Measurements from ENCODE around the gene NODAL. TPM values are rescaled to one million over a fixed set of nuclear protein-coding genes. Genes with fewer than 3 reads are reported as not detected.

The NODAL gene
- total RNA-seq: under 1 TPM; 0.15 to 0.26 TPM

DNA sequence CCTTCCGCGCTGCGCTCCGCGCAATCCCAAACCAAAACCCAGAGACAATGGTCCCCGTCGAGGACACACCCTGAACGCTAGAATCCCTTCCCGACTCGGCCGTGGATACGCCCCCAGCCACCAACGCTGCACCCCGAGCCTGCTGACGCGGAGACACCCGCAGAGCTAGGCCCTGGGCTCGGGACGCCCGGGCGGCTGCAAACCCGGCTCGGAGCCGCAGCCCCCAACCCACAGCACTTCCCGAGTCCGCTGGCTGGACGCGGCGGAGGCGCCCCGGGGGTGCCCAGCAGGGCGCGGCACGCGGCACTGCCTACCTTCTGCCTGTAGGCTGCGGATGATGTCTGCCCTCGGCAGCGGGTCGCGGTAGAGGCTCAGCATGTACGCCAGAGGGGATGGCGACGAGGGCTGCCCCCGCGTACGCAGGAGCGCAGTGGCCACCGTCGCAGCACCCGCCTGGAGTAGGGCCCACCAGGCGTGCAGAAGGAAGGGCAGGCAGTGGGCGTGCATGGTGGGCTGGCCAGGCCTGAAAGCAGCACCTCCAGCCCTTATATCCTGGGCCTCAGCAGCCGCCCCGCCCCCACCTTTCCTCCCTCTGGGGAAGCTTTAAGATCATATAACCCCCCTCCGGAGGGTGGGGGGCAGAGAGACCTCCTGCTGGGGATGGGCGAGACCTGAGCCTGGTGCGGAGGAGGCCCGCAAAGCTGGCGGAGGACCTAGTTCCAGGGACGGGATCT lies at the start of gene NODAL:
NODAL (minus strand) TSS at position 521 of the 734 bp plus-strand sequence; CDS start at position 507, 14 bp downstream.

DNA sequence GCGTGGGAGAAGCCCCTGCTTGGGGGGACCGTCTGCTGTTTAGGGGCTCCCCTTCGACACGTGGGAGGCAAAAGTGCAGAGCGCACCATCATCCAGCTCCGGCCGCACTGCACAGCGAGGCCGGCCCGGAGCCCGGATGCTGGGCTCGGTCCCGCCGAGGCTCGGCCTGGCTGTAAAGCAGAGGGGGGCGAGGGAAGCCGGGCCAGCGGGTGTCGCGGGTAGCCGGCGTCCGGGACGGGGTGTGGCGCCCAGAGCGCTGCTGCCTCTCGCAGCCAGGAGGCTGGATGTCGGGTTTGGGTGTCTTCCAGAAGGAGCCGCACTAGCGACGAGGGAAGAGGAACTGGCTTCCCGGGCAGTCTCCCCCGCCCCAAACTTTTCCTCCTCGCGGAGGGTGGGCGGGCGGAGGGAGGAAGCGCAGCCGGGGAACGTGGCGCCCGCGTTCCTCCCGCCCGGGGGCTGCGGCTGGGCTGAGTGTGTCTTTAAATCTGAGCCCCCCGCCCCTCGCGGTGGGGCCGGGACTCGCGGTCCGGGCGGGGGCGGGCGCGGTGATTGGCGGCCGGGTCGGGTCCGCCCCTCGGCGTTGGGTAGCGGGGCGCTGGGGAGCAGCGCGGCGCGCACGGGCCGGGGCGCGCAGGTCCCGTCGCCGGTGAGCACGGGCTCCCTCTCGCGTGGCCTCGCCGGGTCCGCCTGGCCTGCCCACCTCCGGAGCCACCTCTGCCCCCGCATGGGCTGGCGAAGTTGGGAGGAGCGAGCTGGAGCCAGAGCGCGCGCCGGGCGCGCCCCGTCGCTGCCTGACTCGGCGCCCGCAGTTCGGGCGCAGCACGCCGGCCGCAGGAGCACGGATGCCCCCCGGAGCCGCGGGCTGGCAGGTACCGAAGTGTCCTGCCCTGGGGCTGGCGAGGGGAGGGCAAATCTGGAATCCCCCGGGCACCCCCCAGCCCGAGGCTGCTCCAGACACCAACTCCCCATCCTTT lies 37.0 kb upstream of the NODAL start, which contains the start of gene PALD1:
PALD1 (plus strand) TSS at position 577 of the 974 bp plus-strand sequence. CDS start 47,185 bp downstream, outside the sequence.

DNA sequence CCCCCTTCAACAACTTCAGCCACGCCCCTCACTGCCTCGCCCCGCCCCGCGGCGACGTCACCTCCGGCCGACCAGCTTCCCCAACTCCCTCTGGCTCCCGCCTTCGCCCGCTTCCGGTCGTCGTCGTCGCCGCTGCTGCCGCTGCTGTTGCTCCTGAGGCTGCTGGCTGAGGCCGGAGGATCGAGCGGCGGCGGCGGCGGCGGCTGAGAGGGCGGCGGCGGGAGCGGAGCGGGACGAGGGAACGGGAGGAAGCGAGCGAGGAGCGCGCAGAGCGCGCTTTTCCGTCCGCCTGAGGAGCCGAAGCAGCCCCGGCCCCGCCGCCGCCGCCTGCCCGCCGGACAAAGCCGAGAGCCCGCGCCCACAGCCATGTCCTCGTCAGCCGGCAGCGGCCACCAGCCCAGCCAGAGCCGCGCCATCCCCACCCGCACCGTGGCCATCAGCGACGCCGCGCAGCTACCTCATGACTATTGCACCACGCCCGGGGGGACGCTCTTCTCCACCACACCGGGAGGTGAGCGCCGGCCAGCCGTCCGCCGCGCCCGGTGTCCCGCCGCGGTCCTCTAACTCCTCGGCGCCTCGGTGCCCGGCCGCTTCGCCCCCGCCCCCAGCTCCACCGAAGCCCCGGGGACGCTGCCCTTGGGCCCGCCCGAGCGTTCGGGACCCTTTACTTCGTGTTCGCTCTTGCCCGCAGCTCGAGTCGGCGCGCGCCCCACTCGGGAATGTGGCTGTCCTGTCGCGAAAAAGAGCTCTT lies 37.3 kb downstream of the NODAL start, which contains the start of gene EIF4EBP2:
EIF4EBP2 (plus strand) TSS at position 110 of the 751 bp plus-strand sequence; CDS start at position 367, 257 bp downstream.

Other genes with a start within 250 kb of the NODAL start
- 100 to 1,000 TPM; 166 to 168 TPM for gene PPA1, start 208.3 kb downstream of the NODAL start, total RNA-seq
- not detected for gene NPFFR1, start 157.7 kb downstream of the NODAL start, total RNA-seq
- 10 to 100 TPM; 10.3 to 11.0 TPM for gene LRRC20, start 59.1 kb downstream of the NODAL start, total RNA-seq
- gene EIF4EBP2, start 37.5 kb downstream of the NODAL start, total RNA-seq: 10 to 100 TPM; 62.5 to 63.4 TPM
- under 1 TPM; 0.24 to 0.28 TPM for gene PALD1, start 37.1 kb upstream of the NODAL start, total RNA-seq
- gene PRF1, start 161.1 kb upstream of the NODAL start, total RNA-seq: 10 to 100 TPM; 57.4 to 63.5 TPM
- not detected for gene ADAMTS14, start 230.8 kb upstream of the NODAL start, total RNA-seq